Endothelial cell of umbilical vein (primary cell): Measurements from ENCODE around the gene SMIM44. TPM values are rescaled to one million over a fixed set of nuclear protein-coding genes. Genes with fewer than 3 reads are reported as not detected.

ENCODE experiments used
- BruUV-seq: library from RNA; stranded (reverse); fragments of 400-500 nt; replicated peaks from 2 replicates; lab custom pipeline; 2021; lab: Mats Ljungman, UMichigan
- CTCF ChIA-PET: fragments of 300-600, 350-600 bp; sonication (Branson Sonifier 250); formaldehyde crosslinking; loops from one replicate; lab custom pipeline; 2021; ENCODE audit warnings: antibody characterized with exemption, inconsistent platforms; lab: Charles Lee
- POLR2A ChIA-PET: fragments of 300-600, 350-600 bp; sonication (Branson Sonifier 250); formaldehyde crosslinking; loops from one replicate; lab custom pipeline; 2021; ENCODE audit warnings: antibody characterized with exemption, inconsistent platforms; lab: Charles Lee
- DNase-seq: peaks from one replicate; pipeline ENCODE4 v3.0.0-alpha.2; 2011; ENCODE audit warnings: low read depth, low spot score
- FAIRE-seq: peaks from 2 replicates; lab custom pipeline; 2011; peaks lifted over from hg19 to GRCh38; lab: Jason Lieb, UNC
- H2AFZ ChIP-seq: 2 replicates; pipeline ENCODE4 v1.6.0; 2012; ENCODE audit warnings: low read depth, low read length, control low read depth, inconsistent platforms
- H3K27ac ChIP-seq: 2 replicates; pipeline ENCODE4 v1.5.1; 2011; ENCODE audit warnings: low read depth, mild to moderate bottlenecking, control low read depth, low read length, moderate library complexity; ENCODE audit not compliant: insufficient read depth
- H3K27me3 ChIP-seq, 2 experiments: 2 replicates each; pipeline versions ENCODE4 v1.6.0 to v1.6.1; 2011; ENCODE audit warnings: low read length in 2 of 2, mixed read lengths in 1 of 2; ENCODE audit not compliant: control insufficient read depth in 2 of 2, insufficient read depth in 2 of 2
- H3K36me3 ChIP-seq, 2 experiments: 2 replicates in 1 of 2; 3 replicates in 1 of 2; pipeline ENCODE4 v1.5.1; 2011; ENCODE audit warnings: low read length in 2 of 2, mild to moderate bottlenecking in 1 of 2, moderate library complexity in 1 of 2; ENCODE audit not compliant: control insufficient read depth in 2 of 2, insufficient read depth in 2 of 2; ENCODE audit errors: extremely low read depth in 1 of 2
- H3K4me1 ChIP-seq: 3 replicates; pipeline ENCODE4 v1.5.1; 2011; ENCODE audit warnings: mild to moderate bottlenecking, low read length; ENCODE audit not compliant: control insufficient read depth, insufficient read depth; ENCODE audit errors: extremely low read depth
- H3K4me2 ChIP-seq: 2 replicates; pipeline ENCODE4 v1.6.1; 2011; ENCODE audit warnings: low read length, control low read depth, mixed read lengths; ENCODE audit not compliant: insufficient read depth
- H3K4me3 ChIP-seq, 3 experiments: fragments of 200-600 bp in 1 of 3; sonication (generic), shearing (Covaris generic) in 1 of 3; replicated peaks in 1 of 3; 2 replicates each; pipeline ENCODE4 v1.5.1; 2011 to 2016; ENCODE audit warnings: control low read depth in 3 of 3, low read length in 3 of 3, mild to moderate bottlenecking in 2 of 3, inconsistent platforms in 1 of 3, low read depth in 1 of 3, moderate library complexity in 1 of 3; ENCODE audit not compliant: insufficient read depth in 1 of 3
- H3K79me2 ChIP-seq: 2 replicates; pipeline ENCODE4 v1.6.0; 2012; ENCODE audit warnings: low read length, inconsistent platforms; ENCODE audit not compliant: control insufficient read depth, insufficient read depth
- H3K9ac ChIP-seq: replicated peaks from 2 replicates; pipeline ENCODE3; 2011; ENCODE audit warnings: low read length, control low read depth; ENCODE audit not compliant: insufficient read depth; ENCODE audit errors: extremely low read depth
- H3K9me1 ChIP-seq: replicated peaks from 3 replicates; pipeline ENCODE4 v1.6.0; 2011; ENCODE audit warnings: mild to moderate bottlenecking, low read length; ENCODE audit not compliant: control insufficient read depth, insufficient read depth; ENCODE audit errors: extremely low read depth
- H3K9me3 ChIP-seq: replicated peaks from 2 replicates; pipeline ENCODE4 v1.5.1; 2012; ENCODE audit warnings: low read length, inconsistent platforms; ENCODE audit not compliant: control insufficient read depth, insufficient read depth
- H4K20me1 ChIP-seq: replicated peaks from 2 replicates; pipeline ENCODE3; 2011; ENCODE audit warnings: mild to moderate bottlenecking, low read length; ENCODE audit not compliant: control insufficient read depth, insufficient read depth; ENCODE audit errors: extremely low read depth
- CTCF ChIP-seq, 2 donors: IDR thresholded peaks; 1 replicate in 1 of 2; 2 replicates in 1 of 2; pipeline ENCODE4 v1.5.1; 2011; ENCODE audit warnings: low read length in 2 of 2, mild to moderate bottlenecking in 2 of 2, moderate library complexity in 2 of 2, control low read depth in 1 of 2, inconsistent platforms in 1 of 2, low read depth in 1 of 2; ENCODE audit not compliant: insufficient read depth in 1 of 2; ENCODE audit errors: extremely low read depth in 1 of 2
- EZH2 ChIP-seq: IDR thresholded peaks from 2 replicates; pipeline ENCODE4 v1.6.1; 2012; ENCODE audit warnings: borderline replicate concordance, low read depth, mild to moderate bottlenecking, moderate library complexity, low read length, inconsistent platforms; ENCODE audit not compliant: severe bottlenecking
- FOS ChIP-seq: IDR thresholded peaks from 2 replicates; pipeline ENCODE4 v1.6.1; 2011; ENCODE audit warnings: mild to moderate bottlenecking, low read length, moderate library complexity, borderline replicate concordance; ENCODE audit not compliant: insufficient read depth
- GATA2 ChIP-seq: IDR thresholded peaks from 2 replicates; pipeline ENCODE4 v1.7.0; 2011; ENCODE audit warnings: low read depth, mild to moderate bottlenecking, moderate library complexity, mixed read lengths, low read length; ENCODE audit not compliant: insufficient read length, insufficient read depth
- JUN ChIP-seq: IDR thresholded peaks from 2 replicates; pipeline ENCODE4 v1.6.1; 2011; ENCODE audit warnings: borderline replicate concordance, low read depth; ENCODE audit not compliant: insufficient read length, insufficient read depth
- MAX ChIP-seq: IDR thresholded peaks from 2 replicates; pipeline ENCODE4 v1.6.1; 2011; ENCODE audit not compliant: insufficient read depth, insufficient read length
- MYC ChIP-seq: IDR thresholded peaks from one replicate; pipeline ENCODE4 v1.6.1; 2011; ENCODE audit warnings: mild to moderate bottlenecking, low read depth, low read length
- POLR2A ChIP-seq: IDR thresholded peaks from 2 replicates; pipeline ENCODE4 v1.6.1; 2012; ENCODE audit warnings: low read depth, mild to moderate bottlenecking, control low read depth, low read length
- POLR2AphosphoS5 ChIP-seq: IDR thresholded peaks from 2 replicates; pipeline ENCODE4 v1.6.1; 2012; ENCODE audit warnings: low read depth, mild to moderate bottlenecking, control low read depth, low read length, moderate library complexity; ENCODE audit not compliant: insufficient read depth
- dilution Hi-C: fragments of 300-500 bp; cut with MboI; formaldehyde crosslinking; loops from one replicate; pipeline ENCODE4 v1.15.0; 2019; ENCODE audit warnings: low sequenced_read_pairs; ENCODE audit not compliant: extremely low pct_ligation_motif_present
- intact Hi-C: fragments of 100-400 bp; cut with micrococcal nuclease; formaldehyde crosslinking; loops from one replicate; pipeline ENCODE4 v1.10.0; 2022
- polyA plus RNA-seq, 4 experiments: library from polyadenylated mRNA; depleted of rRNA in 3 of 4; stranded (reverse) in 3 of 4; unstranded in 1 of 4; fragments of >200 nt; gene quantifications; 2 replicates each; pipeline versions ENCODE4 v1.2.1 to v1.2.3, GENCODE V29; 2011 to 2012; ENCODE audit warnings: missing spikeins in 1 of 4
- total RNA-seq: library from RNA; stranded (reverse); gene quantifications from 2 replicates; pipeline ENCODE4 v1.2.3, GENCODE V29; 2021

Gene SMIM44
- total and polyA plus RNA-seq, 2 donors (not counting 3 experiments of a cell fraction or from before 2014, with no cell fraction given): not detected

- TF ChIP-seq POLR2AphosphoS5: no peak
- TF ChIP-seq JUN: no peak
- no peak for TF ChIP-seq POLR2A
- no peak for TF ChIP-seq GATA2
- no peak for TF ChIP-seq MYC
- TF ChIP-seq MAX: no peak
- no peak for TF ChIP-seq EZH2
- TF ChIP-seq CTCF (IDR thresholded peaks at IDR 0.05; ENCODE audit: extremely low read depth in 1 of 2, insufficient read depth in 1 of 2, low read depth in 1 of 2, low read length in 2 of 2): no peak
- no peak for TF ChIP-seq FOS
- no TSS peak for BruUV-seq
- intact Hi-C loops (no loop called here), dilution Hi-C loops (no loop called here)
- Histone ChIP-seq H3K36me3 (peaks cover 0 to 19% of the 10 kb centered on the region in 2 experiments), H3K4me3 (no peak overlapping the region), H3K4me2 (no peak overlapping the region), H3K27ac (peak overlapping the region; percentile 34), H3K9ac (no peak overlapping the region), H2AFZ (no peak overlapping the region), H3K9me1 (no peaks in the 10 kb centered on the region), H3K27me3 (no peaks in the 10 kb centered on the region), H3K79me2 (peaks cover 13% of the 10 kb centered on the region), H3K9me3 (no peaks in the 10 kb centered on the region), H3K4me1 (peaks cover 20% of the 10 kb centered on the region), H4K20me1 (no peaks in the 10 kb centered on the region)
- FAIRE-seq (no peak), DNase-seq (peak; percentile 15)
- ChIA-PET CTCF (interaction anchor here (0.6 to 1.0 kb wide), 2 partner anchors 13 to 16 kb away, joined by 3 to 4 read pairs; no protein-coding TSS in a partner anchor), POLR2A (no interaction called here)
These were observed 41.3 kb downstream of the SMIM44 start for GRCh38 chr19:3441986-3442329.
